HEK293 (cell line): ENCODE measurements around the gene CLIP1.
"Not testable (repeated sequence)": the region's sequence is repeated elsewhere in the genome, so short reads cannot be mapped to it uniquely, and the experiment has no call there.

Experiments used
- ZNF133 ChIP-seq: fragments of 450-650 bp; formaldehyde crosslinking; IDR thresholded peaks from 2 replicates; pipeline ENCODE4 v1.5.1; 2016; ENCODE audit warnings: missing biosample characterization, missing genetic modification characterization
- ZNF138 ChIP-seq: fragments of 450-650 bp; formaldehyde crosslinking; IDR thresholded peaks from 2 replicates; pipeline ENCODE4 v1.5.1; 2016; ENCODE audit warnings: missing biosample characterization, missing genetic modification characterization, borderline replicate concordance
- ZNF324 ChIP-seq: fragments of 450-650 bp; formaldehyde crosslinking; IDR thresholded peaks from 2 replicates; pipeline ENCODE4 v1.5.1; 2016; ENCODE audit warnings: missing biosample characterization, missing genetic modification characterization
- ZNF350 ChIP-seq: fragments of 450-650 bp; formaldehyde crosslinking; IDR thresholded peaks from 2 replicates; pipeline ENCODE4 v1.5.0; 2017; ENCODE audit warnings: missing biosample characterization, mild to moderate bottlenecking, missing genetic modification characterization
- ZNF473 ChIP-seq: fragments of 450-650 bp; formaldehyde crosslinking; IDR thresholded peaks from 2 replicates; pipeline ENCODE4 v1.5.1; 2017; ENCODE audit warnings: missing biosample characterization, missing genetic modification characterization
- ZNF660 ChIP-seq: fragments of 450-650 bp; IDR thresholded peaks from 2 replicates; pipeline ENCODE4 v1.5.1; 2018; ENCODE audit warnings: missing biosample characterization, mild to moderate bottlenecking, missing genetic modification characterization
- TF ChIP-seq, protein P1 (sequence below): sonication (generic); formaldehyde crosslinking; IDR thresholded peaks from 2 replicates; pipeline ENCODE4 v1.8.1; 2022; ENCODE audit warnings: mild to moderate bottlenecking, moderate library complexity, missing genetic modification reagents
- TF ChIP-seq, protein P2 (sequence below): fragments of 450-650 bp; formaldehyde crosslinking; IDR thresholded peaks from 2 replicates; pipeline ENCODE4 v1.5.1; 2016; ENCODE audit warnings: missing biosample characterization, missing genetic modification characterization
- TF ChIP-seq, protein P3 (sequence below): fragments of 450-650 bp; formaldehyde crosslinking; IDR thresholded peaks from 2 replicates; pipeline ENCODE4 v1.5.1; 2016; ENCODE audit warnings: missing biosample characterization, missing genetic modification characterization
- TF ChIP-seq, protein P4 (sequence below): fragments of 450-650 bp; formaldehyde crosslinking; IDR thresholded peaks from 2 replicates; pipeline ENCODE4 v1.5.1; 2016; ENCODE audit warnings: missing biosample characterization, missing genetic modification characterization
- TF ChIP-seq, protein P5 (sequence below): fragments of 450-650 bp; IDR thresholded peaks from 2 replicates; pipeline ENCODE4 v1.5.1; 2018; ENCODE audit warnings: missing biosample characterization, missing genetic modification characterization
- TF ChIP-seq, protein P6 (sequence below): fragments of 450-650 bp; formaldehyde crosslinking; IDR thresholded peaks from 2 replicates; pipeline ENCODE4 v1.5.1; 2017; ENCODE audit warnings: missing biosample characterization, missing genetic modification characterization
- TF ChIP-seq, protein P7 (sequence below): IDR thresholded peaks from 2 replicates; pipeline ENCODE4 v1.6.1; 2011; ENCODE audit warnings: mild to moderate bottlenecking, low read depth, low read length, borderline replicate concordance

DNA sequence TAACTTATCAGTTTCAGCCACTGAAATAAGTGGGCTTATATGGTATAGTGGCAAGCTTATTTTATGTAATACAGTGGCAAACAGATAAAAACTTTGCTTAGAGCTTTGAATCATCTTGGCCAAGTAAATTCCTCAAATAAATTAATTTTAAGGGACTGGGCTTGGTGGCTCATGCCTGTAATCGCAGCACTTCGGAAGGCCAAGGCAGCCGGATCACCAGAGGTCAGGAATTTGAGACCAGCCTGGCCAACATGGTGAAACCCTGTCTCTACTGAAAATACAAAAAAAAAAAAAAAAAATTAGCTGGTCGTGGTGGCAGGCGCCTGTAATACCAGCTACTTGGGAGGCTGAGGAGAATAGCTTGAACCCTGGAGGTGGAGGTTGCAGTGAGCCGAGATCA lies 24.5 kb downstream of the CLIP1 start:
- TF ChIP-seq, protein P1, sequence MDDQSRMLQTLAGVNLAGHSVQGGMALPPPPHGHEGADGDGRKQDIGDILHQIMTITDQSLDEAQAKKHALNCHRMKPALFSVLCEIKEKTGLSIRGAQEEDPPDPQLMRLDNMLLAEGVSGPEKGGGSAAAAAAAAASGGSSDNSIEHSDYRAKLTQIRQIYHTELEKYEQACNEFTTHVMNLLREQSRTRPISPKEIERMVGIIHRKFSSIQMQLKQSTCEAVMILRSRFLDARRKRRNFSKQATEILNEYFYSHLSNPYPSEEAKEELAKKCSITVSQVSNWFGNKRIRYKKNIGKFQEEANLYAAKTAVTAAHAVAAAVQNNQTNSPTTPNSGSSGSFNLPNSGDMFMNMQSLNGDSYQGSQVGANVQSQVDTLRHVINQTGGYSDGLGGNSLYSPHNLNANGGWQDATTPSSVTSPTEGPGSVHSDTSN: not testable (repeated sequence)
- TF ChIP-seq, protein P2, sequence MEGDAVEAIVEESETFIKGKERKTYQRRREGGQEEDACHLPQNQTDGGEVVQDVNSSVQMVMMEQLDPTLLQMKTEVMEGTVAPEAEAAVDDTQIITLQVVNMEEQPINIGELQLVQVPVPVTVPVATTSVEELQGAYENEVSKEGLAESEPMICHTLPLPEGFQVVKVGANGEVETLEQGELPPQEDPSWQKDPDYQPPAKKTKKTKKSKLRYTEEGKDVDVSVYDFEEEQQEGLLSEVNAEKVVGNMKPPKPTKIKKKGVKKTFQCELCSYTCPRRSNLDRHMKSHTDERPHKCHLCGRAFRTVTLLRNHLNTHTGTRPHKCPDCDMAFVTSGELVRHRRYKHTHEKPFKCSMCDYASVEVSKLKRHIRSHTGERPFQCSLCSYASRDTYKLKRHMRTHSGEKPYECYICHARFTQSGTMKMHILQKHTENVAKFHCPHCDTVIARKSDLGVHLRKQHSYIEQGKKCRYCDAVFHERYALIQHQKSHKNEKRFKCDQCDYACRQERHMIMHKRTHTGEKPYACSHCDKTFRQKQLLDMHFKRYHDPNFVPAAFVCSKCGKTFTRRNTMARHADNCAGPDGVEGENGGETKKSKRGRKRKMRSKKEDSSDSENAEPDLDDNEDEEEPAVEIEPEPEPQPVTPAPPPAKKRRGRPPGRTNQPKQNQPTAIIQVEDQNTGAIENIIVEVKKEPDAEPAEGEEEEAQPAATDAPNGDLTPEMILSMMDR (tag by site-specific recombination): not testable (repeated sequence)
- not testable (repeated sequence) for TF ChIP-seq ZNF138 (tag by site-specific recombination); ZNF350 (tag by site-specific recombination); ZNF324 (tag by site-specific recombination); ZNF133 (tag by site-specific recombination); ZNF660 (tag by site-specific recombination); ZNF473
- TF ChIP-seq, protein P3, sequence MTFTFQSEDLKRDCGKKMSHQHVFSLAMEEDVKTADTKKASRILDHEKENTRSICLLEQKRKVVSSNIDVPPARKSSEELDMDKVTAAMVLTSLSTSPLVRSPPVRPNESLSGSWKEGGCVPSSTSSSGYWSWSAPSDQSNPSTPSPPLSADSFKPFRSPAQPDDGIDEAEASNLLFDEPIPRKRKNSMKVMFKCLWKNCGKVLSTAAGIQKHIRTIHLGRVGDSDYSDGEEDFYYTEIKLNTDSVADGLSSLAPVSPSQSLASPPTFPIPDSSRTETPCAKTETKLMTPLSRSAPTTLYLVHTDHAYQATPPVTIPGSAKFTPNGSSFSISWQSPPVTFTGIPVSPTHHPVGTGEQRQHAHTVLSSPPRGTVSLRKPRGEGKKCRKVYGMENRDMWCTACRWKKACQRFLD (tag by site-specific recombination): not testable (repeated sequence)
- TF ChIP-seq, protein P4, sequence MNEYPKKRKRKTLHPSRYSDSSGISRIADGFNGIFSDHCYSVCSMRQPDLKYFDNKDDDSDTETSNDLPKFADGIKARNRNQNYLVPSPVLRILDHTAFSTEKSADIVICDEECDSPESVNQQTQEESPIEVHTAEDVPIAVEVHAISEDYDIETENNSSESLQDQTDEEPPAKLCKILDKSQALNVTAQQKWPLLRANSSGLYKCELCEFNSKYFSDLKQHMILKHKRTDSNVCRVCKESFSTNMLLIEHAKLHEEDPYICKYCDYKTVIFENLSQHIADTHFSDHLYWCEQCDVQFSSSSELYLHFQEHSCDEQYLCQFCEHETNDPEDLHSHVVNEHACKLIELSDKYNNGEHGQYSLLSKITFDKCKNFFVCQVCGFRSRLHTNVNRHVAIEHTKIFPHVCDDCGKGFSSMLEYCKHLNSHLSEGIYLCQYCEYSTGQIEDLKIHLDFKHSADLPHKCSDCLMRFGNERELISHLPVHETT (tag by site-specific recombination): not testable (repeated sequence)
- TF ChIP-seq, protein P5, sequence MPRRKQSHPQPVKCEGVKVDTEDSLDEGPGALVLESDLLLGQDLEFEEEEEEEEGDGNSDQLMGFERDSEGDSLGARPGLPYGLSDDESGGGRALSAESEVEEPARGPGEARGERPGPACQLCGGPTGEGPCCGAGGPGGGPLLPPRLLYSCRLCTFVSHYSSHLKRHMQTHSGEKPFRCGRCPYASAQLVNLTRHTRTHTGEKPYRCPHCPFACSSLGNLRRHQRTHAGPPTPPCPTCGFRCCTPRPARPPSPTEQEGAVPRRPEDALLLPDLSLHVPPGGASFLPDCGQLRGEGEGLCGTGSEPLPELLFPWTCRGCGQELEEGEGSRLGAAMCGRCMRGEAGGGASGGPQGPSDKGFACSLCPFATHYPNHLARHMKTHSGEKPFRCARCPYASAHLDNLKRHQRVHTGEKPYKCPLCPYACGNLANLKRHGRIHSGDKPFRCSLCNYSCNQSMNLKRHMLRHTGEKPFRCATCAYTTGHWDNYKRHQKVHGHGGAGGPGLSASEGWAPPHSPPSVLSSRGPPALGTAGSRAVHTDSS (tag by site-specific recombination): not testable (repeated sequence)
- TF ChIP-seq, protein P6, sequence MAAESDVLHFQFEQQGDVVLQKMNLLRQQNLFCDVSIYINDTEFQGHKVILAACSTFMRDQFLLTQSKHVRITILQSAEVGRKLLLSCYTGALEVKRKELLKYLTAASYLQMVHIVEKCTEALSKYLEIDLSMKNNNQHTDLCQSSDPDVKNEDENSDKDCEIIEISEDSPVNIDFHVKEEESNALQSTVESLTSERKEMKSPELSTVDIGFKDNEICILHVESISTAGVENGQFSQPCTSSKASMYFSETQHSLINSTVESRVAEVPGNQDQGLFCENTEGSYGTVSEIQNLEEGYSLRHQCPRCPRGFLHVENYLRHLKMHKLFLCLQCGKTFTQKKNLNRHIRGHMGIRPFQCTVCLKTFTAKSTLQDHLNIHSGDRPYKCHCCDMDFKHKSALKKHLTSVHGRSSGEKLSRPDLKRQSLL (tag by site-specific recombination): not testable (repeated sequence)
- TF ChIP-seq, protein P7, sequence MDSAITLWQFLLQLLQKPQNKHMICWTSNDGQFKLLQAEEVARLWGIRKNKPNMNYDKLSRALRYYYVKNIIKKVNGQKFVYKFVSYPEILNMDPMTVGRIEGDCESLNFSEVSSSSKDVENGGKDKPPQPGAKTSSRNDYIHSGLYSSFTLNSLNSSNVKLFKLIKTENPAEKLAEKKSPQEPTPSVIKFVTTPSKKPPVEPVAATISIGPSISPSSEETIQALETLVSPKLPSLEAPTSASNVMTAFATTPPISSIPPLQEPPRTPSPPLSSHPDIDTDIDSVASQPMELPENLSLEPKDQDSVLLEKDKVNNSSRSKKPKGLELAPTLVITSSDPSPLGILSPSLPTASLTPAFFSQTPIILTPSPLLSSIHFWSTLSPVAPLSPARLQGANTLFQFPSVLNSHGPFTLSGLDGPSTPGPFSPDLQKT: not testable (repeated sequence)
